ENCODE measurements around the gene AKR1A1. TPM values are rescaled to one million over a fixed set of nuclear protein-coding genes. Genes with fewer than 3 reads are reported as not detected.

AKR1A1 gene
- total RNA-seq, 4 donors from 2014 or later, result 45.6 to 64.0 (median 51.0) TPM

DNA sequence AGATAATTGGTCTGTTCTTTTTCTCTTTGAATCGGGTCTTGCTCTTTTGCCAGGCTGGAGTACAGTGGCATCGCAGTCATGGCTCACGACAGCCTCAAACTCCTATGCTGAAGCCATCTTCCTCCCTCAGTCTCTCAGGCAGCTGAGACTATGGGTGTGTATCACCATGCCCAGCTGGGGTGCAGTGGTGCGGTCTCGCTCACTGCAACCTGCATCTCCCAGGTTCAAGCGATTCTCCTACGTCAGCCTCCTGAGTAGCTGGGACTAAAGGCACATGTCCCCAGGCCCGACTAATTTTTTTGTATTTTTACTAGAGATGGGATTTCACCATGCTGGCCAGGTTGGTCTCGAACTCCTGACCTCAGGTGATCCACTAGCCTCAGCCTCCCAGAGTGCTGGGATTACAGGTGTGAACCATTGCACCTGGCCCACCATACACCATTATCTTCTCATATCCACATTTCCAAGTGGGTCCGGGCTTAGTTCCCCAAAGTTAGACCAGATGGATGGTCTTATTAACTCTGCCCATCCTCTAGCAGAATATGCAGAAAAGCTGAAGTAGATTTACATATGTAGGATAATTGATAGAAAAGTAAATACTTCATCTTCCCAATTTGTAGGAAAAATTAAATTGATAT is 60.1 kb downstream of the AKR1A1 start:
- H3K27ac ChIP-seq (replicated peaks in 1 of 4), result no peak overlapping the region
- intact Hi-C loops (cut with DNase I), result no loop called here
- H3K9me3 ChIP-seq, result no peaks in the 10 kb centered on the region
- WGBS, result 95% methylated on average over 9 of the region's 10 CpGs
- peaks cover 0 to 14% (median 11%) of the 10 kb centered on the region in 4 donors for H3K4me1 ChIP-seq
- H3K36me3 ChIP-seq, result peaks cover 23 to 82% (median 61%) of the 10 kb centered on the region in 4 donors
- TF ChIP-seq POLR2A (IDR thresholded peaks at IDR 0.05; ENCODE audit: low read depth) (no peak), POLR2AphosphoS5 (IDR thresholded peaks at IDR 0.05) (no peak), EP300 (IDR thresholded peaks at IDR 0.05) (no peak)
- TF ChIP-seq, protein P1, sequence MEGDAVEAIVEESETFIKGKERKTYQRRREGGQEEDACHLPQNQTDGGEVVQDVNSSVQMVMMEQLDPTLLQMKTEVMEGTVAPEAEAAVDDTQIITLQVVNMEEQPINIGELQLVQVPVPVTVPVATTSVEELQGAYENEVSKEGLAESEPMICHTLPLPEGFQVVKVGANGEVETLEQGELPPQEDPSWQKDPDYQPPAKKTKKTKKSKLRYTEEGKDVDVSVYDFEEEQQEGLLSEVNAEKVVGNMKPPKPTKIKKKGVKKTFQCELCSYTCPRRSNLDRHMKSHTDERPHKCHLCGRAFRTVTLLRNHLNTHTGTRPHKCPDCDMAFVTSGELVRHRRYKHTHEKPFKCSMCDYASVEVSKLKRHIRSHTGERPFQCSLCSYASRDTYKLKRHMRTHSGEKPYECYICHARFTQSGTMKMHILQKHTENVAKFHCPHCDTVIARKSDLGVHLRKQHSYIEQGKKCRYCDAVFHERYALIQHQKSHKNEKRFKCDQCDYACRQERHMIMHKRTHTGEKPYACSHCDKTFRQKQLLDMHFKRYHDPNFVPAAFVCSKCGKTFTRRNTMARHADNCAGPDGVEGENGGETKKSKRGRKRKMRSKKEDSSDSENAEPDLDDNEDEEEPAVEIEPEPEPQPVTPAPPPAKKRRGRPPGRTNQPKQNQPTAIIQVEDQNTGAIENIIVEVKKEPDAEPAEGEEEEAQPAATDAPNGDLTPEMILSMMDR (IDR thresholded peaks at IDR 0.05), result no peak
- H3K27me3 ChIP-seq, result no peaks in the 10 kb centered on the region
- H3K4me3 ChIP-seq, result no peak overlapping the region
- no peak for DNase-seq (ENCODE audit: extremely low spot score)

DNA sequence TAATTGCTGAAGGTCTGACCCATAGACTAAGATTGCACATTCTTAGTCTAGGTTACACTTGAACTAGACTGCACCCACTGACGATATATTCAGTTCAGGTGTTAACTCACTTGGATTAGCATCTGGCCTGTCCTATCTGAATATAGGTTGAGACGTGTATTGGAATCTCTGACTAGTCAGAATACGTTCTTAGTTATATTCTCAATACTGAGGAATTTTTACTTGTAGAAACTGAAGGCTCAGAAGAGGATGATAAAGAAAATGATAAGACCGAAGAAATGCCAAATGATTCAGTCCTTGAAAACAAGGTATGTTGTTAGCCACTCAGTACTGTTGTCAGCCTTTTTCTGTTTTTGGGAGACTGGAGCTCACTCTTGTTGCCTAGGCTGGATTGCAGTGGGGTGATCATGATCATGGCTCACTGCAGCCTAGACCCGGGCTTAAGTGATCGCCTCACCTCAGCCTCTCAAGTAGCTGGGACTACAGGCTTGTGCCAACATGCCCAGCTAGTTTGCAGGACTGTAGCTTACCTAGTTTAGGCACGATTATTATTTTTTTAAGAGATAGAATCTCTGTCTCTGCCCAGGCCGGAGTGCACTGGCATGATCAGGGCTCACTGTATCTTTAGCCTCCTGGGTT is 62.4 kb downstream of the AKR1A1 start:
- 91% methylated on average over 8 of the region's 8 CpGs for WGBS
- H3K27me3 ChIP-seq, result no peaks in the 10 kb centered on the region
- no peak overlapping the region for H3K4me3 ChIP-seq
- intact Hi-C loops (cut with DNase I), result no loop called here
- H3K9me3 ChIP-seq, result no peaks in the 10 kb centered on the region
- TF ChIP-seq POLR2A (IDR thresholded peaks at IDR 0.05; ENCODE audit: low read depth) (no peak), POLR2AphosphoS5 (IDR thresholded peaks at IDR 0.05) (no peak), EP300 (IDR thresholded peaks at IDR 0.05) (no peak)
- TF ChIP-seq, protein P1 (IDR thresholded peaks at IDR 0.05), result no peak
- no peak for DNase-seq (ENCODE audit: extremely low spot score)
- peaks cover 41 to 85% (median 70%) of the 10 kb centered on the region in 4 donors for H3K36me3 ChIP-seq
- H3K4me1 ChIP-seq, result peaks cover 0 to 8% (median 7%) of the 10 kb centered on the region in 4 donors
- no peak overlapping the region for H3K27ac ChIP-seq (replicated peaks in 1 of 4)

DNA sequence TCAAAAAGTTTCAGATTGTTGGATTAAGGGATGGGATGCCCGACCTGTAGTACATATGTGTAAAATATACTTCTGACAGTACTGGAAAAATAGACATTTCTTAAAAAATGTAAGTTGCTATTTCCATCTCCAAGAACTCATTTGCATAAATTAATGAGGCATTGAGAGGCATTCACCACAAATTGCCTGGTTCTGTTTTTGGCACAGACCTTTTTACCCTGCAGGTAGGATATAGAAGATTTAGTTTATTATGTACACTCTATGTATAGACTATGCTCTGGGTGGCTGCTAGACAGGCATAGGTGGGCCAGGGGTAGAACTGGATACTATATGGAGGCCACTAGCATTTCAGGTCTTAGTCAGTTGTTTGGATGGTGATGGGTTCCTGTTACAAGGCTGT is 65.3 kb downstream of the AKR1A1 start:
- TF ChIP-seq, protein P1 (IDR thresholded peaks at IDR 0.05), result no peak
- no peak for TF ChIP-seq POLR2AphosphoS5 (IDR thresholded peaks at IDR 0.05)
- no peak for TF ChIP-seq POLR2A (IDR thresholded peaks at IDR 0.05; ENCODE audit: low read depth)
- no peak for TF ChIP-seq EP300 (IDR thresholded peaks at IDR 0.05)
- Histone ChIP-seq H3K27me3 (no peaks in the 10 kb centered on the region), H3K27ac (replicated peaks in 1 of 4) (no peak overlapping the region), H3K4me3 (no peak overlapping the region), H3K9me3 (no peaks in the 10 kb centered on the region), H3K36me3 (peaks cover 41 to 78% (median 70%) of the 10 kb centered on the region in 4 donors), H3K4me1 (peaks cover 1 to 7% (median 5%) of the 10 kb centered on the region in 4 donors)
- WGBS, result 92% methylated on average over 1 of the region's 1 CpG
- intact Hi-C loops (cut with DNase I), result no loop called here
- no peak for DNase-seq (ENCODE audit: extremely low spot score)

DNA sequence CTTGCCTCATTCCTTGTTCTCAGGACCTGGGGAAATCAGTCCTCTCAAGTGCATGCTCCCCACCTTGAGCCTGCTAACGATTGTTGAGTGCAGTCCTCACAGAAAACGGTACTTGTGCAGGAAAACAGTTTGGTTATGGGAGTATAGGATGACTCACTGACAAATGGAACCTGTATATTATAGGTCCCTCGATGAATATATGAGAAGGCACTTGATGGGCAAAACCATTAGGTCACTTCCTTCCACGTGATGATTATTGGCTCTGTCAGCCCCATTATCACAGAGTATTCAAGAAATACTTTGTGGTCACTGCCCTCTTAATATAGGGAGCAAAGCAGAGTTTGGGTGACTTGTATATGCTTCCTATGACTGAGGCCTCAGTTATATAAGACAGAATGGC is 67.0 kb downstream of the AKR1A1 start:
- TF ChIP-seq EP300 (IDR thresholded peaks at IDR 0.05) (no peak), POLR2AphosphoS5 (IDR thresholded peaks at IDR 0.05) (no peak), POLR2A (IDR thresholded peaks at IDR 0.05; ENCODE audit: low read depth) (no peak)
- TF ChIP-seq, protein P1 (IDR thresholded peaks at IDR 0.05), result no peak
- Histone ChIP-seq H3K9me3 (no peaks in the 10 kb centered on the region), H3K4me3 (no peak overlapping the region), H3K36me3 (peaks cover 41 to 73% (median 68%) of the 10 kb centered on the region in 4 donors), H3K27me3 (no peaks in the 10 kb centered on the region), H3K27ac (replicated peaks in 1 of 4) (no peak overlapping the region), H3K4me1 (peaks cover 14 to 23% (median 18%) of the 10 kb centered on the region in 4 donors)
- DNase-seq (ENCODE audit: extremely low spot score), result no peak
- 74% methylated on average over 4 of the region's 4 CpGs for WGBS
- intact Hi-C loops (cut with DNase I), result no loop called here

Data from esophagus muscularis mucosa (tissue), 4 donors.